Glutamatergic neuron (in vitro differentiated cells): ENCODE measurements around the gene DGKI. TPM values are rescaled to one million over a fixed set of nuclear protein-coding genes. Genes with fewer than 3 reads are reported as not detected.

ENCODE experiments used
- DNase-seq: peaks from one replicate; pipeline ENCODE4 v3.0.0; 2022
- H3K27ac Mint-ChIP-seq: one replicate; pipeline ENCODE4 v1.8.0; 2020; ENCODE audit warnings: mild to moderate bottlenecking, mixed read lengths, inconsistent platforms; ENCODE audit not compliant: unreplicated experiment
- H3K27me3 Mint-ChIP-seq: one replicate; pipeline ENCODE4 v1.8.0; 2020; ENCODE audit warnings: mild to moderate bottlenecking, moderate library complexity, mixed read lengths, inconsistent platforms; ENCODE audit not compliant: unreplicated experiment
- H3K36me3 Mint-ChIP-seq: one replicate; pipeline ENCODE4 v1.8.0; 2020; ENCODE audit warnings: mild to moderate bottlenecking, mixed read lengths, inconsistent platforms; ENCODE audit not compliant: unreplicated experiment
- H3K4me1 Mint-ChIP-seq: one replicate; pipeline ENCODE4 v1.8.0; 2020; ENCODE audit warnings: mild to moderate bottlenecking, low read depth, mixed read lengths, inconsistent platforms; ENCODE audit not compliant: unreplicated experiment
- H3K4me3 Mint-ChIP-seq: one replicate; pipeline ENCODE4 v1.8.0; 2020; ENCODE audit warnings: mild to moderate bottlenecking, mixed read lengths, inconsistent platforms; ENCODE audit not compliant: unreplicated experiment
- H3K9me3 Mint-ChIP-seq: one replicate; pipeline ENCODE4 v1.8.0; 2020; ENCODE audit warnings: mild to moderate bottlenecking, moderate library complexity, mixed read lengths, inconsistent platforms; ENCODE audit not compliant: unreplicated experiment
- CTCF ChIP-seq: fragments of 200-600 bp; sonication (generic); IDR thresholded peaks from one replicate; pipeline ENCODE4 v1.5.0; 2021; ENCODE audit not compliant: partially characterized antibody, unreplicated experiment
- total RNA-seq: library from RNA; stranded (reverse); fragmentation: NEBNext Ultra II Directional; extraction: Animal tissue kit (Norgen Biotek cat#: 25700); gene quantifications from one replicate; pipeline ENCODE4 v1.2.1, GENCODE V29; 2021; ENCODE audit not compliant: unreplicated experiment

DGKI gene
- total RNA-seq, 1 donor from 2014 or later = 19.4 TPM

- no peak for TF ChIP-seq CTCF
- H3K27ac Mint-ChIP-seq = no peak overlapping the region
- no peaks in the 10 kb centered on the region for H3K36me3 Mint-ChIP-seq
- no peaks in the 10 kb centered on the region for H3K4me1 Mint-ChIP-seq
- no peaks in the 10 kb centered on the region for H3K27me3 Mint-ChIP-seq
- H3K4me3 Mint-ChIP-seq = no peak overlapping the region
- H3K9me3 Mint-ChIP-seq = no peaks in the 10 kb centered on the region
- no peak for DNase-seq
These were observed 475.2 kb downstream of the DGKI start for GRCh38 chr7:137371616-137372015.

- H3K27ac Mint-ChIP-seq = no peak overlapping the region
- H3K4me3 Mint-ChIP-seq = no peak overlapping the region
- H3K9me3 Mint-ChIP-seq = no peaks in the 10 kb centered on the region
- H3K27me3 Mint-ChIP-seq = no peaks in the 10 kb centered on the region
- H3K36me3 Mint-ChIP-seq = peaks cover 5% of the 10 kb centered on the region
- no peaks in the 10 kb centered on the region for H3K4me1 Mint-ChIP-seq
- no peak for TF ChIP-seq CTCF
- no peak for DNase-seq
These were observed 479.8 kb downstream of the DGKI start for GRCh38 chr7:137366995-137367394.

GRCh38 chr7:137363683-137364082 lies 483.1 kb downstream of the DGKI start:
- Mint-ChIP-seq H3K36me3 (peaks cover 15% of the 10 kb centered on the region), H3K9me3 (peaks cover 4% of the 10 kb centered on the region)
- DNase-seq = no peak

GRCh38 chr7:137360087-137360679 lies 486.6 kb downstream of the DGKI start:
- Mint-ChIP-seq H3K9me3 (peaks cover 4% of the 10 kb centered on the region), H3K4me3 (no peak overlapping the region), H3K27me3 (no peaks in the 10 kb centered on the region), H3K4me1 (peaks cover 2% of the 10 kb centered on the region), H3K36me3 (peaks cover 15% of the 10 kb centered on the region), H3K27ac (no peak overlapping the region)
- no peak for TF ChIP-seq CTCF
- no peak for DNase-seq

More at GRCh38 chr7:137363683-137364082, 483.1 kb downstream of the DGKI start:
- no peaks in the 10 kb centered on the region for H3K27me3 Mint-ChIP-seq
- no peak overlapping the region for H3K27ac Mint-ChIP-seq
- no peak overlapping the region for H3K4me3 Mint-ChIP-seq
- no peaks in the 10 kb centered on the region for H3K4me1 Mint-ChIP-seq
- TF ChIP-seq CTCF = no peak

GRCh38 chr7:137354961-137355360 lies 491.8 kb downstream of the DGKI start:
- peaks cover 1% of the 10 kb centered on the region for H3K36me3 Mint-ChIP-seq

More at GRCh38 chr7:137354961-137355360, 491.8 kb downstream of the DGKI start:
- Mint-ChIP-seq H3K27me3 (no peaks in the 10 kb centered on the region), H3K9me3 (peaks cover 2% of the 10 kb centered on the region), H3K4me1 (peaks cover 8% of the 10 kb centered on the region), H3K4me3 (peak overlapping the region; percentile 66), H3K27ac (peak overlapping the region; percentile 86)
- TF ChIP-seq CTCF = no peak
- no peak for DNase-seq
